Tibial nerve (tissue), 4 donors: ENCODE measurements around the gene RNU6-1. TPM values are rescaled to one million over a fixed set of nuclear protein-coding genes. Genes with fewer than 3 reads are reported as not detected.

Experiments used
- DNase-seq, 2 donors: peaks; one replicate each; pipeline ENCODE4 v3.0.0-alpha.2; 2019; ENCODE audit warnings: low spot score in 2 of 2
- H3K27ac ChIP-seq, 4 donors: fragments of 200-600 bp; sonication (generic) in 3 of 4; one replicate each; pipeline ENCODE4 v1.5.1; 2017 to 2019; ENCODE audit warnings: mild to moderate bottlenecking in 1 of 4
- H3K27me3 ChIP-seq, 2 donors: fragments of 200-600 bp; sonication (generic) in 1 of 2; one replicate each; pipeline versions ENCODE4 v1.5.1 to v1.6.0; 2017 to 2019
- H3K36me3 ChIP-seq, 3 donors: fragments of 200-600 bp; sonication (generic); one replicate each; pipeline ENCODE4 v1.5.1; 2018 to 2019
- H3K4me1 ChIP-seq, 4 donors: fragments of 200-600 bp; sonication (generic) in 3 of 4; one replicate each; pipeline ENCODE4 v1.5.1; 2017 to 2019
- H3K4me3 ChIP-seq, 4 donors: fragments of 200-600 bp; sonication (generic) in 3 of 4; one replicate each; pipeline ENCODE4 v1.5.1; 2017 to 2019; ENCODE audit warnings: mild to moderate bottlenecking in 1 of 4, moderate library complexity in 1 of 4
- H3K9me3 ChIP-seq, 4 donors: fragments of 200-600 bp; sonication (generic) in 3 of 4; one replicate each; pipeline ENCODE4 v1.5.1; 2017 to 2019
- EP300 ChIP-seq, 2 donors: sonication (generic); formaldehyde crosslinking; IDR thresholded peaks; one replicate each; pipeline ENCODE4 v1.6.1; 2017; ENCODE audit warnings: antibody characterized with exemption in 2 of 2, mild to moderate bottlenecking in 1 of 2
- POLR2A ChIP-seq, 2 donors: fragments of 450-650 bp; IDR thresholded peaks; one replicate each; pipeline ENCODE4 v1.6.1; 2017; ENCODE audit warnings: antibody characterized with exemption in 2 of 2, mild to moderate bottlenecking in 2 of 2, moderate library complexity in 2 of 2
- WGBS, 2 donors: methylation state at CpG; one replicate each; pipeline ENCODE4 v1.1.5; 2018; 5-methylcytosine and 5-hydroxymethylcytosine counted together
- small RNA-seq: library from RNA; depleted of rRNA; stranded (forward); fragments of <200 nt; gene quantifications from one replicate; pipeline ENCODE3, GENCODE V24; 2016
- total RNA-seq, 4 donors: library from RNA; depleted of rRNA; stranded (reverse); fragments of >200 nt; gene quantifications; one replicate each; pipeline ENCODE4 v1.1.0, GENCODE V29; 2016
- TF ChIP-seq, protein P1 (sequence below), 5 experiments: fragments of 200-600 bp in 3 of 5; fragments of 450-650 bp in 2 of 5; sonication (generic) in 3 of 5; IDR thresholded peaks; one replicate each; pipeline ENCODE4 v1.5.1; 2016 to 2019; ENCODE audit warnings: antibody characterized with exemption in 5 of 5, mild to moderate bottlenecking in 3 of 5, moderate library complexity in 2 of 5

The RNU6-1 gene
- total RNA-seq, 4 donors from 2014 or later: not detected

DNA sequence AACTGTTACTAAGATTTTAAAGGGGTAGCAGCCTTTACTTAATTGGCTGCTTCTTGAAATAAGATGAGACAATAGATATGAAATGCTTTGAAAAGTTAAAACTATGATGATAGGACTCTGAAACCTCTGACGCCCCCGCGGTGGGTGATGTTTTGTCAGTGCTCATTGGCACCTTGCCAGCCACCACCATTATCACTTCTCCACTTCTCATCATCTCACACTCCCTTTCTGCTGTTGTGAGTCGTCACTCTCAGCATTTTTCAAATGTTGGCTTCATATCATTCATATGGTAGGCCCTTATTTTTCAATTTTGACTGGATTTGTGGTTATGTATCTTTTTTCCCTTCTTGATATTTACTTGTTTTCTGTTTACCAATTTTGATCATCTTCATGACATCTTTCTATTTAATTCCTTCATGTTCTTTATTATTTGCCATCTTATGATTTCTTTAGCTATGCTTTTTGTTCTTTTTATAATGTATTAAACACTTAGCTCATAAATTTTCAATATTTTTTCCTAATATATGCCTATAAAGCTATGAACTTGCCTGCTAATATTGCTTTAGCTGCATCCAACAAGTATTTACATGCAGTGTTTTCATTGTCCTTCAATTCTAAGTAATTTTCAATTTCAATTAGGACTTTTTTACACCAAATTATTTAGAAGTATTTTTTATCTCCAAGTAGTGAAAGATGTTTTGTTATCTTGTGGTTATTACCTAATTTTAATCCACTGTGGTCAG lies 44.8 kb downstream of the RNU6-1 start:
- no peak overlapping the region for H3K27ac ChIP-seq
- TF ChIP-seq POLR2A (IDR thresholded peaks at IDR 0.05): no peak
- TF ChIP-seq, protein P1, sequence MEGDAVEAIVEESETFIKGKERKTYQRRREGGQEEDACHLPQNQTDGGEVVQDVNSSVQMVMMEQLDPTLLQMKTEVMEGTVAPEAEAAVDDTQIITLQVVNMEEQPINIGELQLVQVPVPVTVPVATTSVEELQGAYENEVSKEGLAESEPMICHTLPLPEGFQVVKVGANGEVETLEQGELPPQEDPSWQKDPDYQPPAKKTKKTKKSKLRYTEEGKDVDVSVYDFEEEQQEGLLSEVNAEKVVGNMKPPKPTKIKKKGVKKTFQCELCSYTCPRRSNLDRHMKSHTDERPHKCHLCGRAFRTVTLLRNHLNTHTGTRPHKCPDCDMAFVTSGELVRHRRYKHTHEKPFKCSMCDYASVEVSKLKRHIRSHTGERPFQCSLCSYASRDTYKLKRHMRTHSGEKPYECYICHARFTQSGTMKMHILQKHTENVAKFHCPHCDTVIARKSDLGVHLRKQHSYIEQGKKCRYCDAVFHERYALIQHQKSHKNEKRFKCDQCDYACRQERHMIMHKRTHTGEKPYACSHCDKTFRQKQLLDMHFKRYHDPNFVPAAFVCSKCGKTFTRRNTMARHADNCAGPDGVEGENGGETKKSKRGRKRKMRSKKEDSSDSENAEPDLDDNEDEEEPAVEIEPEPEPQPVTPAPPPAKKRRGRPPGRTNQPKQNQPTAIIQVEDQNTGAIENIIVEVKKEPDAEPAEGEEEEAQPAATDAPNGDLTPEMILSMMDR (IDR thresholded peaks at IDR 0.05): no peak
- no peaks in the 10 kb centered on the region for H3K27me3 ChIP-seq
- H3K36me3 ChIP-seq: peaks cover 0 to 47% (median 0%) of the 10 kb centered on the region in 3 donors
- H3K4me3 ChIP-seq: no peak overlapping the region
- WGBS, 2 donors: 88 to 90% methylated on average over 4 of the region's 4 CpGs
- H3K4me1 ChIP-seq: no peaks in the 10 kb centered on the region
- peaks cover 0 to 17% (median 0%) of the 10 kb centered on the region in 4 donors for H3K9me3 ChIP-seq
- DNase-seq: no peak

DNA sequence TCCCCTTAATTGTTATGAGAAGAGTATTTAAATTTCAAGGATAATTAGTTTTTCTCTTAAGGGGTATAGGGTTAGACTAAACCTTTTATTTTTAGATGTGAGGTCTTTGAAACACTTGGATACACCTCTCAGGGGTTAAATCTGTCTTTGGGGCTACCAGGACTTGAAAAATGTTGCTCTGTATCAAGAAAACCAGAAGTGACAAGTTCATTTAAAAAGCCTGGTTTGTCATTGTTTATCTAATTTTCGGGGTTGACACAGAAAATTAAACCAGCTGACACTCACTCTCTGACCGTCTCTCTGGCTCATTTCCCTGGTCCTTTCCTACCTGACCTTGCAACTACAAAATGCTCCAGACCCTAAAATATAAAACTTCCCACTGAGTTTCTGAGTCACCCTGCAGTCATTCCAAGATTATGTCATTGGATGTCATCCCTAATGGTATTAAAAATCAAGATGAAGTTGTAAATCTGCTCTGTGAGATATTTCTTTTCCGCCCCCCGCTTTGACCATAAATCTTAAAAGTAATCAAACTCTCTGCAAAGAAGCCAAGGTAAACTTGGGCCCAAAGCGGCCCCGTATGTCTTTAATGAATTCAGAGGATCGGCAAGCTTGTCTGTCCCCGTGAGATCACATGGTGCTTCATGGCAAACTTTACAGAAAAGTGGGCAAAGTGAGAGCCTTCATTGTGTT lies 47.4 kb downstream of the RNU6-1 start:
- 63 to 70% methylated on average over 8 of the region's 8 CpGs for WGBS, 2 donors
- no peaks in the 10 kb centered on the region for H3K4me1 ChIP-seq
- H3K27ac ChIP-seq: no peak overlapping the region
- no peaks in the 10 kb centered on the region for H3K27me3 ChIP-seq
- DNase-seq: no peak
- peaks cover 0 to 17% (median 0%) of the 10 kb centered on the region in 4 donors for H3K9me3 ChIP-seq
- no peak overlapping the region for H3K4me3 ChIP-seq
- peaks cover 0 to 23% (median 0%) of the 10 kb centered on the region in 3 donors for H3K36me3 ChIP-seq
- no peak for TF ChIP-seq EP300 (IDR thresholded peaks at IDR 0.05)
- TF ChIP-seq, protein P1 (IDR thresholded peaks at IDR 0.05): no peak
- TF ChIP-seq POLR2A (IDR thresholded peaks at IDR 0.05): no peak

DNA sequence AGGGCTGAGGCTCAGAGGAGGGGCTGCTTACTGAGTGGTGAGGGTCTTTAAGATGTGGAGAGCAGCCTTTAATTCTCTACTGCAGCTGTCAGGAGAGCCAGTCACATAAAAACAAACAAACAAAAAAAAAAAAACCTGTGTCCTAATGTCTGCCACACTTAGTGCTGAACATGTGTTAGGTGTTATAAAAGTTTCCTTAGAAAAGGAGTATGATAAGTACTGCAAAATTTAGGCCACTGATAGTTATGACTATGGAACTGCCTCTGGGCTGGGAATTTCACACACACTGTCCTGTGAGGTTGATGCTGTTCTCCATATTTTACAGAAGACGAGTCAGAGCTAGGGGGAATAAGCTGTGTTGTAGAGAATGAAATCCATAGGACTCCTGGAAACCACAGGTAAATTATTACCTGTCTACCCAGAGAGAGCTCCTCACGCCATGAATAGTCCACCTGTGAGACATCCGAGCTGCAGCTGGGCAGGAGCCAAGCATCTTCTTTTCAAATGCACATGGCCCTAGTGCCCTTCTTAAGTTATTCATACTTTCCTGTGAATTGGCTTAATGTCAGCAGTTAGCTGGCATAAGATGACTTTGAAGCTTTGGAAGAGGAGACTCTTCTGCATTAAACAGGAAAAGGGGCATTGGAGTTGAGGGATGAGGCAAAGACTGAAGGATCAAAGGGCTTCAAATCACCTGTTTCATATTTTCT lies 49.1 kb downstream of the RNU6-1 start:
- Histone ChIP-seq H3K27ac (no peak overlapping the region), H3K4me1 (no peaks in the 10 kb centered on the region), H3K9me3 (peaks cover 0 to 17% (median 0%) of the 10 kb centered on the region in 4 donors), H3K36me3 (peaks cover 0 to 24% (median 0%) of the 10 kb centered on the region in 3 donors), H3K27me3 (no peaks in the 10 kb centered on the region), H3K4me3 (no peak overlapping the region)
- TF ChIP-seq EP300 (IDR thresholded peaks at IDR 0.05): no peak
- no peak for DNase-seq
- WGBS, 2 donors: 96 to 98% methylated on average over 3 of the region's 3 CpGs

Small RNAs within 50 kb of the gene (small RNA-seq; reads per million reads assigned to genes)
- gene RNU6-1: not detected

Other genes with a start within 250 kb of the RNU6-1 start
- gene SKOR1, start 14.5 kb downstream of the RNU6-1 start, total RNA-seq: 1 to 10 TPM in 1 of 4 donors, under 1 TPM in 3; 0.42 to 1.5 (median 0.82) TPM
- 100 to 1,000 TPM in 1 of 4 donors, 10 to 100 TPM in 3; 61.8 to 106 (median 86.3) TPM for gene PIAS1, start 214.3 kb upstream of the RNU6-1 start, total RNA-seq